Liver (tissue), 3 donors: ENCODE data around the gene ABCC11.

Experiments used
- ATF3 ChIP-seq: IDR thresholded peaks from 2 replicates; pipeline ENCODE4 v1.6.1; 2016; ENCODE audit warnings: antibody characterized with exemption
- CTCF ChIP-seq: fragments of 150-350 bp; IDR thresholded peaks from 2 replicates; pipeline ENCODE4 v1.5.1; 2017; ENCODE audit warnings: improper control_type of control experiment, low read depth, low read length; ENCODE audit not compliant: missing input control
- FOXA2 ChIP-seq: IDR thresholded peaks from 2 replicates; pipeline ENCODE4 v1.6.1; 2016; ENCODE audit warnings: antibody characterized with exemption
- GABPA ChIP-seq, 2 donors: IDR thresholded peaks in 1 of 2; conservative IDR thresholded peaks in 1 of 2; 2 replicates each; pipeline ENCODE4 v1.6.1; 2016; ENCODE audit warnings: antibody characterized with exemption in 2 of 2, mild to moderate bottlenecking in 1 of 2, moderate library complexity in 1 of 2
- MAX ChIP-seq: IDR thresholded peaks from 2 replicates; pipeline ENCODE4 v1.6.1; 2016; ENCODE audit warnings: antibody characterized with exemption
- RAD21 ChIP-seq, 2 donors: IDR thresholded peaks; 2 replicates each; pipeline ENCODE4 v1.6.1; 2016; ENCODE audit warnings: antibody characterized with exemption in 2 of 2, mild to moderate bottlenecking in 2 of 2
- REST ChIP-seq: IDR thresholded peaks from 2 replicates; pipeline ENCODE4 v1.6.1; 2016; ENCODE audit warnings: antibody characterized with exemption, mild to moderate bottlenecking
- RXRA ChIP-seq, 2 donors: IDR thresholded peaks; 2 replicates each; pipeline ENCODE4 v1.6.1; 2017 to 2018; ENCODE audit warnings: antibody characterized with exemption in 2 of 2, mild to moderate bottlenecking in 1 of 2
- SP1 ChIP-seq: IDR thresholded peaks from 2 replicates; pipeline ENCODE4 v1.6.1; 2018; ENCODE audit warnings: antibody characterized with exemption, mild to moderate bottlenecking
- TAF1 ChIP-seq: conservative IDR thresholded peaks from 2 replicates; pipeline ENCODE4 v1.6.1; 2016; ENCODE audit warnings: antibody characterized with exemption, mild to moderate bottlenecking
- YY1 ChIP-seq: IDR thresholded peaks from 2 replicates; pipeline ENCODE4 v1.6.1; 2016; ENCODE audit warnings: antibody characterized with exemption, mild to moderate bottlenecking
- donor health status: healthy.
- donor health status: healthy.

GRCh38 chr16:48128769-48129168 lies 118.6 kb downstream of the ABCC11 start:
- no peak for TF ChIP-seq CTCF
- TF ChIP-seq YY1: no peak
- TF ChIP-seq MAX: no peak
- no peak for TF ChIP-seq SP1
- TF ChIP-seq TAF1: no peak
- TF ChIP-seq FOXA2: no peak
- no peak for TF ChIP-seq RAD21 (IDR thresholded peaks at IDR 0.05)
- no peak for TF ChIP-seq ATF3
- no peak for TF ChIP-seq RXRA (IDR thresholded peaks at IDR 0.05)
- no peak for TF ChIP-seq GABPA (IDR thresholded peaks at IDR 0.05 in 1 of 2, conservative IDR thresholded peaks at IDR 0.05 in 1 of 2)
- TF ChIP-seq REST: no peak
